ENCODE measurements around the gene BTRC.
"Not testable (repeated sequence)": the region's sequence is repeated elsewhere in the genome, so short reads cannot be mapped to it uniquely, and the experiment has no call there.

The BTRC gene

GRCh38 chr10:101386659-101387259, 32.8 kb downstream of the BTRC start:
- no peak for DNase-seq (ENCODE audit: low read depth)

DNA sequence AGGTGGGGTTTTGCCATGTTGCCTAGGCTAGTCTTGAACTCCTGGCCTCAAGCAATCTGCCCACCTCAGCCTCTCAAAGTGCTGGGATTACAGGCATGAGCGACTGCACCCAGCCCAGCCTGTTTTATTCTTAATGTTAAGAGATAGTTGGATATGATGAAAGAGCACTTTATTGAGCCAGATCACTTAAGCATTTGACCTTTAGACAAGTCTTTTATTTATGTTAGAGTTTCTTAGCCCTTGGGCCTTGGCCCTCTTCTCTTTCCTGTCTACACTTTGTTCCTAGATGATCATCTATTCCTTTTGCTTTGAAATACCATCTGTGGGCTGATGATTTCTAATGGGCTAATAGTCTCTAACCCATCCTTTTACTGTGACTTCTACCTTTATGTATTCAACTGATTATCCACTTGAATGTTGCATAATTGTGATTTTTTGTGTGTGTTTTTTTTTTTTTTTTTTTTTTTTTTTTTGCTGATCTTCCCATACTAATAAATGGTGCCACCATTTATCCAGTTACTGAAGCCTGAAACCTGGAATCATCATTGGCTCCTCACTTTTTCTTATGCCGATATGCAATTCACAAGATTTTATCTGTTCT, 34.8 kb downstream of the BTRC start:
- no peak for DNase-seq (ENCODE audit: low read depth)

DNA sequence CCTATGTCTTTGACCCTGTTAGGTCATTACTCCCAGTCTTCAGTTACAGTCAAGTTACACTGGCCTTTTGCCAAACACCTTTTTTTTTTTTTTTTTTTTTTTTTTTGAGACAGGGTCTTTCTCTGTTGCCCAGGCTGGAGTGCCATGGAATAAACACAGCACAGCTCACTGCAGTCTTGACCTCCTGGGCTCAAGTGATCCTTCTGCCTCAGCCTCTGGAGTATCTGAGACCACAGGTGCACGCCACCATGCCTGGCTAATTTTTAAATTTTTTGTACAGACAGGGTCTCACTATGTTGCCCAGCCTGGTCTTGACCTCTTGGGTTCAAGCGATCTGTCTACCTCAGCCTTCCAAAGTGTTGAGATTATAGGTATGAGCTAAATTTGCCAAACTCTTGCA, 35.6 kb downstream of the BTRC start:
- not testable (repeated sequence) for DNase-seq (ENCODE audit: low read depth)

DNA sequence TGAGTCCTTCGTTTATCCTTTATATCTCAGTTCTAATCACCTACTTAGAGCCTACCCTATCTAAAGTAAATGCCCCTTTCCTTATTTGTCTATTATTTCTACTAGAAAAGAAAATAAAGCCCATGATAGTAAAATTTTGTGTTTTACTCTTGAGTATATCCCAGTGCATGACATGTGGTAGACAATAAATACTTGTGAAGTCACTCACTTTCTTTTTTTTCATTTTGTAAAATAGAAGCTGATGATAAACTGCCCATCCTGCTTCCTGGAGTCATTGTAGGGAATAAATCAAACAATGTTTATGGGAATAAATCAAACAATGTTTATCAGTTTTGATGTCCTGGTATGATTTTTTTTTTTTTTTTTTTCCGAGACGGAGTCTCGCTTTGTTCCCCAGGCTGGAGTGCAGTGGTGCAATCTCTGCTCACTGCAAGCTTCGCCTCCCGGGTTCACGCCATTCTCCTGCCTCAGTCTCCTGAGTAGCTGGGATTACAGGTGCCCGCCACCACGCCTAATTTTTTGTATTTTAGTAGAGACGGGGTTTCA, 36.1 kb downstream of the BTRC start:
- no peak for DNase-seq (ENCODE audit: low read depth)

GRCh38 chr10:101393378-101393777, 39.4 kb downstream of the BTRC start:
- DNase-seq (ENCODE audit: low read depth), result no peak

GRCh38 chr10:101394524-101395133, 40.7 kb downstream of the BTRC start:
- no peak for DNase-seq (ENCODE audit: low read depth)

GRCh38 chr10:101397140-101397539, 43.2 kb downstream of the BTRC start:
- no peak for DNase-seq (ENCODE audit: low read depth)

DNA sequence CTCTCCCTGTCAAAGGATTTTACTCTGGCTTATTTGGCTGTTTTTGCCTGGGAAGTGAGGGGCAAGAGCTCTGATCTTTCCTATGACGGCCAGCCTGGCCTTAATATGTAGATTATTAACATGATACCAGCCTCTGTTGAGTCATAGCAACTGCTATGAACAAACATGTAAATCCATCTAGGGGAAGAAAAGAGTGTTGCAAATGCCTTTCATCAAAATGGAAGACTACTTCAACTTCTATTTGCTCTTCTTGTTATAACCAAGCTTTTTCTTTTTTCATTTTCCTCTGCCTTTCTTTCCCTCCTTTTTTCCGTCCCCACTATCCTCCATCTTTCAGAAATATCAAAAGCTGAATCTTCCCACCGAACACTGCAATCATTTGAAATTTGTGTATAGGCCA, 46.6 kb downstream of the BTRC start:
- no peak for DNase-seq (ENCODE audit: low read depth)

DNA sequence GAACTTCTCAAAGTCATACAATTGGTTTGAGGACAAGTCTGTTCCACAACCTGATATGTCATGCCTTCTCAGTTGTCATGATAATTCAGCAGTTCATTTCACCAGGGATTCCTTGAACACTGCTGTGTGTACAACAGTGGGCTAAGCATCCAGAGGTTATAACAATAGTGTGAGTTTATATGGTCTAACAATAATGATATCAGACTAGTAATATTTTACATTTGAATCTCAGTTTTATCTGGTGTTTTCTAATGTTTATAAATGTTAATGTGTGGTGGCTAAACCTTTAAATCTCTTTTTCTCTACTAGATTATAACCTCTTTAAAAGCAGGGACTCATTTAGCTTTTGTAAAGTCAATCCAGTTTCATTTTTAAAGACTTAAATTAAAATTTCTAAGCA, 48.7 kb downstream of the BTRC start:
- no peak for DNase-seq (ENCODE audit: low read depth)

DNA sequence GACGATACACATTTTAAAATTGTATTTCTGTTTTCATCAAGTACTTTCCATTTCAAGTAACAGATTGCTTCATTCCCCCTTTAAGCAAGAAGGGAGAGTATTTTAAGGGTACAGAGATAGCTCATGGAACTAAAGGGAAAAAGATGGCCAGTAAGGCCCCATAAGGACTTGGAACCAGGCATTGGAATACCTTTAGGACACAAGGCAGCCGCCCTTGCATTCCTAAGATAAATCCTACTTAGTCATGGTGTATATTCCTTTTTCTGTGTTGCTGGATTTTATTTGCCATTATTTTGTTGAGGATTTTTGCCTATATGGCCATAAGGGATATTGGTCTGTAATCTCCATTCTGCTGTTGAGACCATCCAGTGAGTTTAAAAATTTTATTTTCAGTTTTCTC, 49.2 kb downstream of the BTRC start:
- DNase-seq (ENCODE audit: low read depth), result no peak

GRCh38 chr10:101405001-101405400, 51.0 kb downstream of the BTRC start:
- no peak for DNase-seq (ENCODE audit: low read depth)

DNA sequence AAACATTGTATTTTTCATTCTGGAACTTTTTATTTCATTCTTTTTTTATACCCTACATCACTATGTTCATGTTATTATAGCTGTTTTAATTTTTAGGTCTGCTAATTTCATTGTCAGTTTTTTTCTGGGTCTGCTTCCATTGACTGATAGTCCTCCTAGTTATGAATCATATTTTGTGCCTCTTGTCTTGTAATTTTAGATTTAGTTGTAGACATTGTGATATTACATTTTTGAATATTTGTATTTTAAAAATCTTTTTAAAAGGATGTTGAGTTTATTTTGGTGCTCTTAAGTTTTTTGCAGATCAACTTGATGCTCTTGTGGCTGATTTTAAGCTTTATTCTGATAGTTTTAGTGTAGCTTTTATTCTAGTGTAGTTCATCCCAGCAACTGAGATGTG, 57.6 kb downstream of the BTRC start:
- no peak for DNase-seq (ENCODE audit: low read depth)

DNA sequence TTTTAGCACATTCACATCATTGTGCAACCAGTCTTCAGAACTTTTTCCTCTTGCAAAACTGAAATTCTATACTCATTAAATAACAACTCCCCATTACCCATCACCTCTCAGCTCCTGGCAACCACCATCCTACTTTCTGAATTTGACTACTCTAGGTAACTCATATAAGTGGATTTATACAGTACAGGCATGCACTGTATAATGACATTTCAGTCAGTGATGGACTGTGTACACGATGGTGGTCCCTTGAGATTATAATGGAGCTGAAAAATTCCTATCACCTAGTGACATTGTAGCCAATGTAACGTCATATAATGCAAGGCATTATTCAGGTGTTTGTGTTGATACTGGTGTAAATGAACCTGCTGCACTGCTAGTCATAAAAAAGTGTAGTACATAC, 60.1 kb downstream of the BTRC start:
- DNase-seq (ENCODE audit: low read depth), result no peak

- DNase-seq (ENCODE audit: low read depth), result no peak
Observed at GRCh38 chr10:101415884-101416283, 61.9 kb downstream of the BTRC start.

- DNase-seq (ENCODE audit: low read depth), result not testable (repeated sequence)
Observed at GRCh38 chr10:101421967-101422366, 68.0 kb downstream of the BTRC start.

- DNase-seq (ENCODE audit: low read depth), result no peak
Observed at GRCh38 chr10:101425535-101425934, 71.6 kb downstream of the BTRC start.

DNA sequence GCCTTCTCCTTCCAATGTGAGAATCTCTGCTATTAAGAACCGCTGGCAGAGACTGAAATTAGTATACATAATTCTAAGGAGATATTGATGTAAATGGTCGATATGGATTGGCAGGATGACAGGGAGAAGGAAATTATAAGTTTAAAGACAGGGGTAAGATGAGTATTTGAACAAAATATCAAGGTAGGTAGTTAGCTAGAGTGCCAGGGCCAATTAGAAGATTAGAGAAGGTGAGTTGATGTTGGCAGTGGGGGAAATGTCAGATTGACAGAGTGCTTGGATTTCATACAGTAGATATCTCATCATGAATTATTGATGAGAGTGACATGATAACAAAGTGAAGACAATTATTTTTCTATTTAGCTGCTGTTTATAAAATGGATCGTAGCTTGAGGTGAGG, 74.1 kb downstream of the BTRC start:
- DNase-seq (ENCODE audit: low read depth), result no peak

- DNase-seq (ENCODE audit: low read depth), result no peak
Observed at GRCh38 chr10:101429423-101429822, 75.5 kb downstream of the BTRC start.

DNA sequence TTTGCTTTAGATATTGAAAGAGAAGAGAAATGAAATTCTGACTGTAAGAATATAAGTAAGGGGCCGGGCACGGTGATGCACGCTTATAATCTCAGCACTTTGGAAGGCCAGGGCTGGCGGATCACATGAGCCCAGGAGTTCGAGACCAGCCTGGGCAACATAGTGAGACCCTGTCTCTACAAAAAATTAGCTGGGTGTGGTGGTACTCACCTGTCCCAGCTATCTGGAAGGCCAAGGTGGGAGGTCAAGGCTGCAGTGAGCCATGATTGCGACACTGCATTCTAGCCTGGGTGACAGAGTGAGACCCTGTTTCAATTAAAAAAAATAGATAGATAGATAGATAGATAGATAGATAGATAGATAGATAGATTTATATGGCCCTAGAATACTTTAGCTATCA, 82.3 kb downstream of the BTRC start:
- no peak for DNase-seq (ENCODE audit: low read depth)

DNA sequence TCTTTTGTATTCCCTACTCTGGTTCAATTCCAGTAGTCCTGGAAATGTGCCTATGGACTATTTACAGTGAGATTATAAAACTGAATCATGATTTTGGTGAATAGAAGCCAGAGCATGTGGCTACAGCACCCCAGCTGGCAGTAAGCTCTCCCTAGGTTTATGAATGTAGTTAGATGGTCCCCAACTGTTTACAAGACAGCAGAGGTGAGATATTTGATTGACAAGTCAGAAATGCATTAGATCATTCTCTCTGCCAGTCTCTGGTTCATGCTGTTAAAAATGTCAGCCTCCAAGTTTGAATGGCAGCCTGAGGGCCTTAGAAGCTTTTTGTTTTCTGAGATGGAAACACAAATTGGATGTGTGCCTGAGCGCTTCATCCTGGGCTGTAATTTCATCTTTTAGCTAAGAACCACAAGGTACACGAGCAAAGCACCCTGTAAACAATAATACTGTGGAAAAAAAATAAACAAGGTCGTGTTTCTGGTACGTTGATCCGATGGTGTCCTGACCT, 85.0 kb downstream of the BTRC start:
- no peak for DNase-seq (ENCODE audit: low read depth)

GRCh38 chr10:101441541-101442455, 87.8 kb downstream of the BTRC start:
- DNase-seq (ENCODE audit: low read depth), result no peak

DNA sequence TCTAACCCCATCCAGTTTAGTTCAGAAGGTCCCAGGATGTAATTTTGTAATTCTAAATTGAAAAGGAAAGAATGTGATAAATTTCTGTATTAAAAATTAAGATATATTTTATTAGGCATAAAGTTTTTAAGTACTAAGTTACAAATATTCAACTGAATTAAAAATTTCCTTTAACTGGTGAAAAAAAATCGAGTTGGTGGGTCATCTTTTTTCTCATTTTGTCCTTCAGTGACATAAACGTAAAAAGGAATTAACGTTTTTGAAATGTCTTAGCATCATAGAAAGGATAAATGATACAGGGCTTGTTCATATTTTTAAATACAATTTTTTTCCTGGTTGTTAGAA, 88.5 kb downstream of the BTRC start:
- DNase-seq (ENCODE audit: low read depth), result no peak

Data from stimulated activated CD8-positive, alpha-beta memory T cell treated with anti-CD3 and anti-CD28 coated beads, Interleukin-15, amount 100 ng/mL, for 1 hour (primary cell).